HEK293 (cell line): ENCODE data around the gene C2orf74.
"Not testable (repeated sequence)": the region's sequence is repeated elsewhere in the genome, so short reads cannot be mapped to it uniquely, and the experiment has no call there.

Experiments used
- CTCF ChIA-PET: fragments of 350-600 bp; formaldehyde crosslinking; extraction: SDS; loops from one replicate; lab custom pipeline; 2021; ENCODE audit warnings: antibody characterized with exemption; lab: Yijun Ruan, JAX
- POLR2A ChIA-PET: fragments of 300-600 bp; formaldehyde crosslinking; extraction: SDS; loops from one replicate; lab custom pipeline; 2020; ENCODE audit warnings: antibody characterized with exemption, inconsistent platforms; lab: Yijun Ruan, JAX
- H3K27ac ChIP-seq: fragments of 200-500 bp; sonication (Bioruptor generic); 2 replicates; pipeline ENCODE4 v1.5.1; 2014; ENCODE audit warnings: low read depth, low read length, control low read depth, inconsistent platforms; ENCODE audit errors: extremely low read depth
- H3K36me3 ChIP-seq, 2 experiments: fragments of 200-500 bp in 1 of 2; sonication (Bioruptor generic) in 1 of 2; 1 replicate in 1 of 2; 2 replicates in 1 of 2; pipeline ENCODE4 v1.5.1; 2014 to 2017; ENCODE audit warnings: inconsistent platforms in 2 of 2, low read length in 2 of 2; ENCODE audit not compliant: control insufficient read depth in 2 of 2, insufficient read depth in 1 of 2
- H3K4me1 ChIP-seq: fragments of 200-500 bp; sonication (Bioruptor generic); 2 replicates; pipeline ENCODE4 v1.5.1; 2014; ENCODE audit warnings: mild to moderate bottlenecking, low read length, inconsistent platforms; ENCODE audit not compliant: control insufficient read depth, insufficient read depth
- H3K4me3 ChIP-seq: 2 replicates; pipeline ENCODE4 v1.5.1; 2011; ENCODE audit warnings: low read depth, mild to moderate bottlenecking, control low read depth, low read length, moderate library complexity
- H3K9me3 ChIP-seq: fragments of 200-500 bp; sonication (Bioruptor generic); 2 replicates; pipeline ENCODE4 v1.5.1; 2014; ENCODE audit warnings: low read depth, low read length, inconsistent platforms; ENCODE audit not compliant: control insufficient read depth, insufficient read depth
- BCL11B ChIP-seq: fragments of 450-650 bp; formaldehyde crosslinking; IDR thresholded peaks from 2 replicates; pipeline ENCODE4 v1.5.1; 2016; ENCODE audit warnings: low read depth, missing biosample characterization, missing genetic modification characterization
- ELK4 ChIP-seq: IDR thresholded peaks from 2 replicates; pipeline ENCODE4 v1.6.1; 2011; ENCODE audit warnings: mild to moderate bottlenecking, low read depth, low read length, borderline replicate concordance
- INSM2 ChIP-seq: fragments of 450-650 bp; formaldehyde crosslinking; IDR thresholded peaks from 2 replicates; pipeline ENCODE4 v1.5.1; 2016; ENCODE audit warnings: missing biosample characterization, missing genetic modification characterization
- TSHZ1 ChIP-seq: fragments of 450-650 bp; formaldehyde crosslinking; IDR thresholded peaks from 2 replicates; pipeline ENCODE4 v1.5.1; 2016; ENCODE audit warnings: missing biosample characterization, missing genetic modification characterization, borderline replicate concordance
- ZBTB11 ChIP-seq: fragments of 450-650 bp; formaldehyde crosslinking; conservative IDR thresholded peaks from 2 replicates; pipeline ENCODE4 v1.5.1; 2016; ENCODE audit warnings: low read depth, missing biosample characterization, missing genetic modification characterization
- ZBTB21 ChIP-seq: fragments of 450-650 bp; formaldehyde crosslinking; IDR thresholded peaks from 2 replicates; pipeline ENCODE4 v1.5.1; 2017; ENCODE audit warnings: missing biosample characterization, missing genetic modification characterization
- ZBTB44 ChIP-seq: fragments of 450-650 bp; IDR thresholded peaks from 2 replicates; pipeline ENCODE4 v1.5.1; 2018; ENCODE audit warnings: missing biosample characterization, mild to moderate bottlenecking, missing genetic modification characterization
- ZNF133 ChIP-seq: fragments of 450-650 bp; formaldehyde crosslinking; IDR thresholded peaks from 2 replicates; pipeline ENCODE4 v1.5.1; 2016; ENCODE audit warnings: missing biosample characterization, missing genetic modification characterization
- ZNF146 ChIP-seq: fragments of 450-650 bp; formaldehyde crosslinking; IDR thresholded peaks from 2 replicates; pipeline ENCODE4 v1.5.1; 2016; ENCODE audit warnings: missing biosample characterization, missing genetic modification characterization
- ZNF660 ChIP-seq: fragments of 450-650 bp; IDR thresholded peaks from 2 replicates; pipeline ENCODE4 v1.5.1; 2018; ENCODE audit warnings: missing biosample characterization, mild to moderate bottlenecking, missing genetic modification characterization
- ZNF670 ChIP-seq: fragments of 450-650 bp; formaldehyde crosslinking; IDR thresholded peaks from 2 replicates; pipeline ENCODE4 v1.5.1; 2016; ENCODE audit warnings: missing biosample characterization, missing genetic modification characterization, low read depth

The C2orf74 gene

GRCh38 chr2:61144697-61145268 is 17.2 kb upstream of the C2orf74 start (continued):
- TF ChIP-seq ELK4 (no peak), ZNF660 (tag by site-specific recombination) (0 out of 2 replicates have a peak, but pooled peaks have one; percentile 9), ZNF670 (tag by site-specific recombination) (no peak), ZBTB21 (tag by site-specific recombination) (no peak), ZNF133 (no peak), ZBTB44 (tag by site-specific recombination) (no peak), BCL11B (tag by site-specific recombination) (no peak), ZBTB11 (tag by site-specific recombination) (0 out of 2 replicates have a peak, but pooled peaks have one; percentile 16), INSM2 (tag by site-specific recombination) (no peak)

- CTCF ChIA-PET: no interaction called here
Measured at GRCh38 chr2:61145990-61146389, 16.0 kb upstream of the C2orf74 start.

GRCh38 chr2:61148091-61148490 is 13.9 kb upstream of the C2orf74 start:
- H3K27ac ChIP-seq, H3K4me1 ChIP-seq, H3K4me3 ChIP-seq, CTCF ChIA-PET, H3K9me3 ChIP-seq, POLR2A ChIA-PET: not testable (repeated sequence)
- peaks cover 0 to 36% of the 10 kb centered on the region in 2 experiments; a peak in 2 of 3 replicates for H3K36me3 ChIP-seq

More at GRCh38 chr2:61145990-61146389, 16.0 kb upstream of the C2orf74 start:
- Histone ChIP-seq H3K4me3 (no peak overlapping the region), H3K9me3 (no peaks in the 10 kb centered on the region), H3K4me1 (no peaks in the 10 kb centered on the region), H3K27ac (no peak overlapping the region), H3K36me3 (peaks cover 0 to 28% of the 10 kb centered on the region in 2 experiments; a peak in 2 of 3 replicates)
- POLR2A ChIA-PET: interaction anchor here (2.1 kb wide), 1 partner anchor 10 kb away, joined by 10 read pairs; no protein-coding TSS in a partner anchor
- TF ChIP-seq ZNF146 (peak; percentile 59), TSHZ1 (tag by site-specific recombination) (no peak)
